ENCODE data around the gene PPCDC.

PPCDC gene

GRCh38 chr15:75029378-75030022, 6.1 kb downstream of the PPCDC start:
- no peaks in the 10 kb centered on the region for H3K27me3 Mint-ChIP-seq
- H3K4me1 Mint-ChIP-seq, result peaks cover 32% of the 10 kb centered on the region
- no peak overlapping the region for H3K4me3 Mint-ChIP-seq
- H3K27ac Mint-ChIP-seq, result peak overlapping the region; percentile 90
- no peaks in the 10 kb centered on the region for H3K9me3 Mint-ChIP-seq
- H3K36me3 Mint-ChIP-seq, result peaks cover 2% of the 10 kb centered on the region

GRCh38 chr15:75030023-75030413, 6.6 kb downstream of the PPCDC start:
- H3K36me3 Mint-ChIP-seq, result peaks cover 2% of the 10 kb centered on the region
- no peak overlapping the region for H3K4me3 Mint-ChIP-seq
- no peaks in the 10 kb centered on the region for H3K9me3 Mint-ChIP-seq
- H3K27ac Mint-ChIP-seq, result no peak overlapping the region
- H3K4me1 Mint-ChIP-seq, result peaks cover 27% of the 10 kb centered on the region
- no peaks in the 10 kb centered on the region for H3K27me3 Mint-ChIP-seq

GRCh38 chr15:75030424-75030823, 7.0 kb downstream of the PPCDC start:
- H3K4me3 Mint-ChIP-seq, result no peak overlapping the region
- no peaks in the 10 kb centered on the region for H3K27me3 Mint-ChIP-seq
- no peaks in the 10 kb centered on the region for H3K9me3 Mint-ChIP-seq
- H3K36me3 Mint-ChIP-seq, result peaks cover 2% of the 10 kb centered on the region
- no peak overlapping the region for H3K27ac Mint-ChIP-seq
- peaks cover 23% of the 10 kb centered on the region for H3K4me1 Mint-ChIP-seq

GRCh38 chr15:75031848-75032247, 8.5 kb downstream of the PPCDC start:
- no peak overlapping the region for H3K27ac Mint-ChIP-seq
- no peak overlapping the region for H3K4me3 Mint-ChIP-seq
- no peaks in the 10 kb centered on the region for H3K27me3 Mint-ChIP-seq
- H3K9me3 Mint-ChIP-seq, result no peaks in the 10 kb centered on the region
- peaks cover 4% of the 10 kb centered on the region for H3K36me3 Mint-ChIP-seq
- peaks cover 21% of the 10 kb centered on the region for H3K4me1 Mint-ChIP-seq

- Mint-ChIP-seq H3K27ac (no peak overlapping the region), H3K9me3 (no peaks in the 10 kb centered on the region), H3K27me3 (no peaks in the 10 kb centered on the region), H3K4me3 (no peak overlapping the region), H3K4me1 (peaks cover 26% of the 10 kb centered on the region), H3K36me3 (peaks cover 4% of the 10 kb centered on the region)
These were observed 9.0 kb downstream of the PPCDC start for GRCh38 chr15:75032395-75032794.

GRCh38 chr15:75033809-75034208, 10.4 kb downstream of the PPCDC start:
- H3K9me3 Mint-ChIP-seq, result no peaks in the 10 kb centered on the region
- no peaks in the 10 kb centered on the region for H3K27me3 Mint-ChIP-seq
- no peak overlapping the region for H3K4me3 Mint-ChIP-seq
- H3K4me1 Mint-ChIP-seq, result peaks cover 33% of the 10 kb centered on the region
- peaks cover 6% of the 10 kb centered on the region for H3K36me3 Mint-ChIP-seq
- no peak overlapping the region for H3K27ac Mint-ChIP-seq

GRCh38 chr15:75034615-75035014, 11.2 kb downstream of the PPCDC start:
- Mint-ChIP-seq H3K27me3 (no peaks in the 10 kb centered on the region), H3K27ac (no peak overlapping the region), H3K4me3 (no peak overlapping the region), H3K4me1 (peaks cover 28% of the 10 kb centered on the region), H3K36me3 (peaks cover 6% of the 10 kb centered on the region), H3K9me3 (no peaks in the 10 kb centered on the region)

GRCh38 chr15:75036212-75036616, 12.8 kb downstream of the PPCDC start:
- no peak overlapping the region for H3K4me3 Mint-ChIP-seq
- H3K36me3 Mint-ChIP-seq, result peaks cover 8% of the 10 kb centered on the region
- no peak overlapping the region for H3K27ac Mint-ChIP-seq
- H3K4me1 Mint-ChIP-seq, result peaks cover 24% of the 10 kb centered on the region
- no peaks in the 10 kb centered on the region for H3K27me3 Mint-ChIP-seq
- no peaks in the 10 kb centered on the region for H3K9me3 Mint-ChIP-seq

- Mint-ChIP-seq H3K27ac (no peak overlapping the region), H3K9me3 (no peaks in the 10 kb centered on the region), H3K4me3 (no peak overlapping the region), H3K27me3 (no peaks in the 10 kb centered on the region), H3K4me1 (peaks cover 14% of the 10 kb centered on the region), H3K36me3 (peaks cover 8% of the 10 kb centered on the region)
These were observed 14.3 kb downstream of the PPCDC start for GRCh38 chr15:75037685-75038084.

- Mint-ChIP-seq H3K27me3 (no peaks in the 10 kb centered on the region), H3K9me3 (no peaks in the 10 kb centered on the region), H3K36me3 (peaks cover 7% of the 10 kb centered on the region), H3K4me1 (peaks cover 19% of the 10 kb centered on the region), H3K4me3 (no peak overlapping the region), H3K27ac (no peak overlapping the region)
These were observed 14.8 kb downstream of the PPCDC start for GRCh38 chr15:75038231-75038630.

- no peaks in the 10 kb centered on the region for H3K27me3 Mint-ChIP-seq
- peaks cover 3% of the 10 kb centered on the region for H3K36me3 Mint-ChIP-seq
- peak overlapping the region; percentile 23 for H3K27ac Mint-ChIP-seq
- no peak overlapping the region for H3K4me3 Mint-ChIP-seq
- H3K4me1 Mint-ChIP-seq, result peaks cover 9% of the 10 kb centered on the region
- no peaks in the 10 kb centered on the region for H3K9me3 Mint-ChIP-seq
These were observed 19.5 kb downstream of the PPCDC start for GRCh38 chr15:75042730-75043508.

GRCh38 chr15:75043509-75044257, 20.3 kb downstream of the PPCDC start:
- Mint-ChIP-seq H3K4me1 (peaks cover 8% of the 10 kb centered on the region), H3K27ac (no peak overlapping the region), H3K27me3 (no peaks in the 10 kb centered on the region), H3K36me3 (peaks cover 5% of the 10 kb centered on the region), H3K4me3 (no peak overlapping the region), H3K9me3 (no peaks in the 10 kb centered on the region)

- Mint-ChIP-seq H3K36me3 (peaks cover 5% of the 10 kb centered on the region), H3K27me3 (no peaks in the 10 kb centered on the region), H3K4me1 (peaks cover 5% of the 10 kb centered on the region), H3K27ac (peak overlapping the region; percentile 41), H3K4me3 (no peak overlapping the region), H3K9me3 (no peaks in the 10 kb centered on the region)
These were observed 21.0 kb downstream of the PPCDC start for GRCh38 chr15:75044258-75044878.

- H3K9me3 Mint-ChIP-seq, result no peaks in the 10 kb centered on the region
- peaks cover 5% of the 10 kb centered on the region for H3K4me1 Mint-ChIP-seq
- peaks cover 5% of the 10 kb centered on the region for H3K36me3 Mint-ChIP-seq
- no peak overlapping the region for H3K4me3 Mint-ChIP-seq
- no peaks in the 10 kb centered on the region for H3K27me3 Mint-ChIP-seq
- no peak overlapping the region for H3K27ac Mint-ChIP-seq
These were observed 22.1 kb downstream of the PPCDC start for GRCh38 chr15:75045332-75046015.

GRCh38 chr15:75048394-75048793, 25.0 kb downstream of the PPCDC start:
- Mint-ChIP-seq H3K36me3 (peaks cover 3% of the 10 kb centered on the region), H3K4me1 (no peaks in the 10 kb centered on the region), H3K9me3 (no peaks in the 10 kb centered on the region), H3K27me3 (no peaks in the 10 kb centered on the region), H3K27ac (no peak overlapping the region), H3K4me3 (no peak overlapping the region)

Data from activated naive CD4-positive, alpha-beta T cell treated with anti-CD3 and anti-CD28 coated beads, Interleukin-2, amount 50 U/mL, for 24 hours (primary cell).